AG10803 (cell line): ENCODE measurements around the gene LASP1.

Source experiments
- DNase-seq: peaks from one replicate; pipeline ENCODE4 v3.0.0; 2010; ENCODE audit warnings: low read depth
- H3K4me3 ChIP-seq: 2 replicates; pipeline ENCODE4 v1.5.1; 2011; ENCODE audit warnings: mild to moderate bottlenecking, low read length, control low read depth
- CTCF ChIP-seq: conservative IDR thresholded peaks from 2 replicates; pipeline ENCODE4 v1.5.1; 2011; ENCODE audit warnings: mild to moderate bottlenecking, low read length, control low read depth, inconsistent platforms

Gene LASP1

GRCh38 chr17:38871247-38872015 lies 1.6 kb downstream of the LASP1 start:
- peak overlapping the region; percentile 99 for H3K4me3 ChIP-seq
- TF ChIP-seq CTCF: peak; percentile 25
- DNase-seq: peak; percentile 53

GRCh38 chr17:38872027-38872511 lies 2.2 kb downstream of the LASP1 start:
- no peak for TF ChIP-seq CTCF
- H3K4me3 ChIP-seq: peak overlapping the region; percentile 99
- no peak for DNase-seq

GRCh38 chr17:38872671-38873385 lies 3.0 kb downstream of the LASP1 start:
- TF ChIP-seq CTCF: no peak
- DNase-seq: no peak
- peak overlapping the region; percentile 99 for H3K4me3 ChIP-seq

- peak overlapping the region; percentile 99 for H3K4me3 ChIP-seq
- no peak for DNase-seq
- no peak for TF ChIP-seq CTCF
Measured at GRCh38 chr17:38873640-38874380, 4.0 kb downstream of the LASP1 start.

- peak; percentile 34 for DNase-seq
- no peak for TF ChIP-seq CTCF
- peak overlapping the region; percentile 99 for H3K4me3 ChIP-seq
Measured at GRCh38 chr17:38874505-38875400, 4.9 kb downstream of the LASP1 start.

- no peak for TF ChIP-seq CTCF
- H3K4me3 ChIP-seq: no peak overlapping the region
- no peak for DNase-seq
Measured at GRCh38 chr17:38875477-38876075, 5.7 kb downstream of the LASP1 start.
